Nephron (organoid): ENCODE measurements around the gene CDC14B.

Experiments
- H3K27ac Mint-ChIP-seq, 3 experiments: 2 replicates each; pipeline ENCODE4 v1.8.0; 2020; ENCODE audit warnings: mixed read lengths in 3 of 3, mild to moderate bottlenecking in 2 of 3, moderate library complexity in 1 of 3
- H3K27me3 Mint-ChIP-seq: 2 replicates; pipeline ENCODE4 v1.8.0; 2021; ENCODE audit warnings: low read depth, mild to moderate bottlenecking, moderate library complexity, mixed read lengths
- H3K36me3 Mint-ChIP-seq: 2 replicates; pipeline ENCODE4 v1.8.0; 2020; ENCODE audit warnings: low read depth, mixed read lengths
- H3K4me1 Mint-ChIP-seq: 2 replicates; pipeline ENCODE4 v1.8.0; 2020; ENCODE audit warnings: mixed read lengths
- H3K4me3 Mint-ChIP-seq, 3 experiments: 2 replicates each; pipeline ENCODE4 v1.8.0; 2020; ENCODE audit warnings: mild to moderate bottlenecking in 3 of 3, mixed read lengths in 3 of 3, moderate library complexity in 2 of 3
- H3K9me3 Mint-ChIP-seq: 2 replicates; pipeline ENCODE4 v1.8.0; 2020; ENCODE audit warnings: mixed read lengths
- CTCF ChIP-seq, 3 experiments: fragments of 200-600 bp; sonication (generic); IDR thresholded peaks; one replicate each; pipeline ENCODE4 v1.5.0; 2021; ENCODE audit warnings: antibody characterized with exemption in 3 of 3; ENCODE audit not compliant: unreplicated experiment in 3 of 3

CDC14B gene

GRCh38 chr9:96483733-96484390 is 135.8 kb downstream of the CDC14B start:
- H3K9me3 Mint-ChIP-seq, result no peaks in the 10 kb centered on the region
- no peak overlapping the region for H3K4me3 Mint-ChIP-seq
- no peak overlapping the region for H3K27ac Mint-ChIP-seq
- peaks cover 46% of the 10 kb centered on the region for H3K36me3 Mint-ChIP-seq
- no peak for TF ChIP-seq CTCF (IDR thresholded peaks at IDR 0.05; ENCODE audit: unreplicated experiment in 3 of 3)
- peaks cover 19% of the 10 kb centered on the region for H3K4me1 Mint-ChIP-seq
- H3K27me3 Mint-ChIP-seq, result no peaks in the 10 kb centered on the region

DNA sequence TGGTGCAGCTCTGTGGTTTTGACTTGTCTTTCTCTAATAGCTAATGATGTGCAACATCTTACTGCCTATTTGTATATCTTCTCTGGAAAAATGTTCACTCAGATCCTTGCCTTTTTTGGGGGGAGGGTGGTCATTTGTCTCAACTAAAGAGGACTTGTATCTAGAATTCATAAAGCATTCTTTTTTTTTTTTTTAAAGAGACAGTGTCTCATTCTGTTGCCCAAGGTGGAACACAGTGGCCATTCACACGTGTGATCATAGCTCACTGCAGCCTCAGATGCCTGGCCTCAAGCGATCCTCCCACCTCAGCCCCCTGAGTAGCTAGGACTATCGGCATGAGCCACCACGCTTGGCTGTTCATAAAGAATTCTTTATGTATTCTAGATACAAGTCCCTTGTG is 136.4 kb downstream of the CDC14B start:
- no peak for TF ChIP-seq CTCF (IDR thresholded peaks at IDR 0.05; ENCODE audit: unreplicated experiment in 3 of 3)
- Mint-ChIP-seq H3K36me3 (peaks cover 42% of the 10 kb centered on the region), H3K27me3 (no peaks in the 10 kb centered on the region), H3K4me1 (peaks cover 15% of the 10 kb centered on the region), H3K27ac (no peak overlapping the region), H3K9me3 (no peaks in the 10 kb centered on the region), H3K4me3 (no peak overlapping the region)

- H3K27ac Mint-ChIP-seq, result no peak overlapping the region
- no peaks in the 10 kb centered on the region for H3K9me3 Mint-ChIP-seq
- H3K27me3 Mint-ChIP-seq, result no peaks in the 10 kb centered on the region
- no peak overlapping the region for H3K4me3 Mint-ChIP-seq
- no peak for TF ChIP-seq CTCF (IDR thresholded peaks at IDR 0.05; ENCODE audit: unreplicated experiment in 3 of 3)
- H3K36me3 Mint-ChIP-seq, result peaks cover 38% of the 10 kb centered on the region
- H3K4me1 Mint-ChIP-seq, result peaks cover 11% of the 10 kb centered on the region
Measured at GRCh38 chr9:96482476-96482875, 137.2 kb downstream of the CDC14B start.

DNA sequence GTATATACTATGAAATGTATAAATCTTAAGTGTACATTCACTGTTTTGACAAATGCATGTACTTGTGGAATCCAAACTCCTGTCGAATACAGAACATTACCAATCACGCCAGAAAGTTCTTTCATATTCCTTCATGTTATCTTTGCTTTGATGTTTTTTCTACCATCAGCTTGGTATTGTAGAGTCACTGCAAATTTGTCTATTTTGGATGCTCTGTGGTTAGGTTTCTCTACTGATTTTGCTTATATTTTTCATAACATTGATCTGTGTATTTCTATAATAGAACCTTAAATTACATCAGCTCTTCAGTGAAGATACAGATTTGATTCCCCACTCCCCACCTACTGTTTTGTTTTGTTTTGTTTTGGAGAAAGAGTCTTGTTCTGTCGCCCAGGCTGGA is 138.9 kb downstream of the CDC14B start:
- no peaks in the 10 kb centered on the region for H3K4me1 Mint-ChIP-seq
- H3K27ac Mint-ChIP-seq, result no peak overlapping the region
- H3K4me3 Mint-ChIP-seq, result no peak overlapping the region
- TF ChIP-seq CTCF (IDR thresholded peaks at IDR 0.05; ENCODE audit: unreplicated experiment in 3 of 3), result no peak
- no peaks in the 10 kb centered on the region for H3K27me3 Mint-ChIP-seq
- H3K9me3 Mint-ChIP-seq, result no peaks in the 10 kb centered on the region
- H3K36me3 Mint-ChIP-seq, result peaks cover 37% of the 10 kb centered on the region

DNA sequence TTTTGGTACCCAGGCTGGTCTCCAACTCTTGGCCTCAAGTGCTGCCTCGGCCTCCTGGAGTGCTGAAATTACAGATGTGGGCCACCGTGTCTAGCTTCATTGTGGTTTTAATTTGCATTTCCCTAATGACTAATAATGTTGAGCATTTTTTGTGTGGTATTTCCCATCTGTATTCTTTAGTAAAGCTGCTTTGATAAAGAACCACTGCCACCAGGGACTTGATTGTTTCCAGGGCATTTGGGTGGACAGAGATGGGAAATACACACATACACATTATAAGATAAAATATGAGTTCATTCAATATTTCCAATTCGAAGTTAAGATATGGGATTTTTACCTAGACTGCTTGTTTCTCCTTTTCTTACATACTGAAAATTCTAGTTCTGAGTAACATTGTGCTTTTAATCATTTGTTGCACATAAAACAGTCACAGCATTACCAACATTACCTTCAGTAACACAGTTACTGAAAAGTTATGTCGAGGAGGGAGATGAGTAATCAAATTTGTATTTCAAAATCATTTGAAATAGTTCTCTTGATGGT is 140.7 kb downstream of the CDC14B start:
- no peaks in the 10 kb centered on the region for H3K4me1 Mint-ChIP-seq
- H3K27ac Mint-ChIP-seq, result no peak overlapping the region
- no peak for TF ChIP-seq CTCF (IDR thresholded peaks at IDR 0.05; ENCODE audit: unreplicated experiment in 3 of 3)

DNA sequence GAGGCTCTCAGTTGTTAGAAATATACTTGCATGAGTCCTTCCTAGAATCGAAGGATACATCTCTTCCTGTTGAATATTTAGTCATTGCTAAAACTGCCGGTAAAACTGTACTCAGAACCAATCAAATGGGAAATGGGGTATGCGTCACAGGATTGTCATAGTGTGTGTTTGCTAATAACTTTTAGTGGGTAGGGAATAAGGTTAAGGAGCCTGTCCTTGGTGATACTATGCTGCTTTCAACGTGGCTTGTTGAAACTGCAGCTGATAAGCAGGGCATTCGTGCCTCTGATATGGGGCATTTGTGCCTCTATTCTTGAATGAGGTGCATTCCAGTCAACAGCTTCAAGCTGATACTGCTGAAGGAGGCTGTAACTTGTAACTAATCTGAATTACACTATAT is 143.1 kb downstream of the CDC14B start:
- Mint-ChIP-seq H3K4me3 (no peak overlapping the region), H3K36me3 (peaks cover 9% of the 10 kb centered on the region), H3K27me3 (no peaks in the 10 kb centered on the region), H3K9me3 (no peaks in the 10 kb centered on the region), H3K27ac (no peak overlapping the region), H3K4me1 (no peaks in the 10 kb centered on the region)
- TF ChIP-seq CTCF (IDR thresholded peaks at IDR 0.05; ENCODE audit: unreplicated experiment in 3 of 3), result no peak

More for the DNA sequence above, 140.7 kb downstream of the CDC14B start:
- no peaks in the 10 kb centered on the region for H3K27me3 Mint-ChIP-seq
- H3K9me3 Mint-ChIP-seq, result no peaks in the 10 kb centered on the region
- no peak overlapping the region for H3K4me3 Mint-ChIP-seq
- H3K36me3 Mint-ChIP-seq, result peaks cover 26% of the 10 kb centered on the region
